ENCODE data around the gene KCNK3.

DNA sequence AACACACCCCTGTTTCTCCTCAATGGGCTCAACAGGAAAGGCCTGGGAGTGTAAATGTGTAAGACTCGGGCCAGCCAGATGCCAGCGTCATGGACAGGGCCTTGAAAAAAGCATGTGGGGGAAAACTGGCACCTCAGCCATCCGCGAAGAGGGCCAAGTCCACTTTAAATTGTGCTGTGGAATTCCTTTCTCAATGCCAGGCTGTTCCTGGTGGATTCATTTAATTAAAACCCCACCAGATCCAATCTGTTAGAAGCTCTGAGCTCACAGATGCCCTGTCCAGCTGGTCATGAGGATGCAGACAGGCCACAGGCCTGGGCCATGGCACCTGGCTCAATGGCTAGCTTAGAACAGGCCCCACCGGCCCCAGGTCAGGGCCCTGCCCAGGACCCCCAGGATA, 24.8 kb downstream of the KCNK3 start:
- TF ChIP-seq, protein P1, sequence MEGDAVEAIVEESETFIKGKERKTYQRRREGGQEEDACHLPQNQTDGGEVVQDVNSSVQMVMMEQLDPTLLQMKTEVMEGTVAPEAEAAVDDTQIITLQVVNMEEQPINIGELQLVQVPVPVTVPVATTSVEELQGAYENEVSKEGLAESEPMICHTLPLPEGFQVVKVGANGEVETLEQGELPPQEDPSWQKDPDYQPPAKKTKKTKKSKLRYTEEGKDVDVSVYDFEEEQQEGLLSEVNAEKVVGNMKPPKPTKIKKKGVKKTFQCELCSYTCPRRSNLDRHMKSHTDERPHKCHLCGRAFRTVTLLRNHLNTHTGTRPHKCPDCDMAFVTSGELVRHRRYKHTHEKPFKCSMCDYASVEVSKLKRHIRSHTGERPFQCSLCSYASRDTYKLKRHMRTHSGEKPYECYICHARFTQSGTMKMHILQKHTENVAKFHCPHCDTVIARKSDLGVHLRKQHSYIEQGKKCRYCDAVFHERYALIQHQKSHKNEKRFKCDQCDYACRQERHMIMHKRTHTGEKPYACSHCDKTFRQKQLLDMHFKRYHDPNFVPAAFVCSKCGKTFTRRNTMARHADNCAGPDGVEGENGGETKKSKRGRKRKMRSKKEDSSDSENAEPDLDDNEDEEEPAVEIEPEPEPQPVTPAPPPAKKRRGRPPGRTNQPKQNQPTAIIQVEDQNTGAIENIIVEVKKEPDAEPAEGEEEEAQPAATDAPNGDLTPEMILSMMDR (IDR thresholded peaks at IDR 0.05) = no peak
- no peak for TF ChIP-seq EP300 (IDR thresholded peaks at IDR 0.05)
- TF ChIP-seq POLR2A (IDR thresholded peaks at IDR 0.05; ENCODE audit: low read depth) = no peak
- TF ChIP-seq POLR2AphosphoS5 (IDR thresholded peaks at IDR 0.05) = no peak
